HEK293 (cell line): ENCODE data around the gene SLC38A4.

Experiments used
- ELK4 ChIP-seq: IDR thresholded peaks from 2 replicates; pipeline ENCODE4 v1.6.1; 2011; ENCODE audit warnings: mild to moderate bottlenecking, low read depth, low read length, borderline replicate concordance
- MYNN ChIP-seq: fragments of 450-650 bp; formaldehyde crosslinking; IDR thresholded peaks from 2 replicates; pipeline ENCODE4 v1.5.1; 2016; ENCODE audit warnings: missing biosample characterization, missing genetic modification characterization, borderline replicate concordance
- PRDM10 ChIP-seq: fragments of 450-650 bp; formaldehyde crosslinking; IDR thresholded peaks from 2 replicates; pipeline ENCODE4 v1.5.1; 2016; ENCODE audit warnings: missing biosample characterization, missing genetic modification characterization
- YY1 ChIP-seq: fragments of 450-650 bp; formaldehyde crosslinking; IDR thresholded peaks from 2 replicates; pipeline ENCODE4 v1.5.1; 2018; ENCODE audit warnings: missing biosample characterization, missing genetic modification characterization
- ZBTB20 ChIP-seq: fragments of 450-650 bp; formaldehyde crosslinking; IDR thresholded peaks from 2 replicates; pipeline ENCODE4 v1.5.1; 2016; ENCODE audit warnings: missing biosample characterization, missing genetic modification characterization
- ZNF114 ChIP-seq: fragments of 450-650 bp; formaldehyde crosslinking; IDR thresholded peaks from 2 replicates; pipeline ENCODE4 v1.5.0; 2017; ENCODE audit warnings: missing biosample characterization, missing genetic modification characterization
- ZNF621 ChIP-seq: fragments of 450-650 bp; formaldehyde crosslinking; IDR thresholded peaks from 2 replicates; pipeline ENCODE4 v1.5.1; 2017; ENCODE audit warnings: missing biosample characterization, missing genetic modification characterization
- TF ChIP-seq, protein P1 (sequence below): fragments of 450-650 bp; formaldehyde crosslinking; IDR thresholded peaks from 2 replicates; pipeline ENCODE4 v1.5.1; 2016; ENCODE audit warnings: missing biosample characterization, missing genetic modification characterization

- no peak for TF ChIP-seq PRDM10 (tag by site-specific recombination)
- no peak for TF ChIP-seq MYNN (tag by site-specific recombination)
- no peak for TF ChIP-seq ELK4
- TF ChIP-seq, protein P1, sequence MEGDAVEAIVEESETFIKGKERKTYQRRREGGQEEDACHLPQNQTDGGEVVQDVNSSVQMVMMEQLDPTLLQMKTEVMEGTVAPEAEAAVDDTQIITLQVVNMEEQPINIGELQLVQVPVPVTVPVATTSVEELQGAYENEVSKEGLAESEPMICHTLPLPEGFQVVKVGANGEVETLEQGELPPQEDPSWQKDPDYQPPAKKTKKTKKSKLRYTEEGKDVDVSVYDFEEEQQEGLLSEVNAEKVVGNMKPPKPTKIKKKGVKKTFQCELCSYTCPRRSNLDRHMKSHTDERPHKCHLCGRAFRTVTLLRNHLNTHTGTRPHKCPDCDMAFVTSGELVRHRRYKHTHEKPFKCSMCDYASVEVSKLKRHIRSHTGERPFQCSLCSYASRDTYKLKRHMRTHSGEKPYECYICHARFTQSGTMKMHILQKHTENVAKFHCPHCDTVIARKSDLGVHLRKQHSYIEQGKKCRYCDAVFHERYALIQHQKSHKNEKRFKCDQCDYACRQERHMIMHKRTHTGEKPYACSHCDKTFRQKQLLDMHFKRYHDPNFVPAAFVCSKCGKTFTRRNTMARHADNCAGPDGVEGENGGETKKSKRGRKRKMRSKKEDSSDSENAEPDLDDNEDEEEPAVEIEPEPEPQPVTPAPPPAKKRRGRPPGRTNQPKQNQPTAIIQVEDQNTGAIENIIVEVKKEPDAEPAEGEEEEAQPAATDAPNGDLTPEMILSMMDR (tag by site-specific recombination) = no peak
- TF ChIP-seq ZNF114 (tag by site-specific recombination) = no peak
- no peak for TF ChIP-seq ZBTB20 (tag by site-specific recombination)
- no peak for TF ChIP-seq YY1 (tag by site-specific recombination)
- no peak for TF ChIP-seq ZNF621
Measured at GRCh38 chr12:46874642-46875041, 48.8 kb upstream of the SLC38A4 start.
